ENCODE results near the gene ITPR1.

The ITPR1 gene

GRCh38 chr3:4826237-4827100 is 333.3 kb downstream of the ITPR1 start:
- Histone ChIP-seq H3K9me2 (ENCODE audit: low read depth, low read length) (no peaks in the 10 kb centered on the region), H4K20me1 (ENCODE audit: insufficient read depth, low read length) (no peaks in the 10 kb centered on the region), H3K4me1 (ENCODE audit: insufficient read depth, low read length, severe bottlenecking) (peaks cover 8% of the 10 kb centered on the region), H3K36me3 (ENCODE audit: insufficient read depth, low read length) (no peaks in the 10 kb centered on the region), H3K9ac (ENCODE audit: low read length) (no peak overlapping the region), H3K4me2 (ENCODE audit: low read length) (no peak overlapping the region), H3K79me2 (ENCODE audit: insufficient read depth, low read length) (no peaks in the 10 kb centered on the region), H2AFZ (ENCODE audit: low read length) (no peak overlapping the region), H3K4me3 (ENCODE audit: low read depth, low read length, poor library complexity, severe bottlenecking) (no peak overlapping the region), H3K27me3 (ENCODE audit: insufficient read depth, low read length) (no peaks in the 10 kb centered on the region; the same call in 1 of the 2 replicates), H3K9me3 (ENCODE audit: low read length) (no peaks in the 10 kb centered on the region), H3K27ac (ENCODE audit: low read depth, low read length, poor library complexity, severe bottlenecking) (no peak overlapping the region), H3F3A (ENCODE audit: insufficient read depth, low read length) (no peaks in the 10 kb centered on the region)
- TF ChIP-seq EZH2 (IDR thresholded peaks at IDR 0.05; ENCODE audit: borderline replicate concordance, low read length) (no peak), CTCF (IDR thresholded peaks at IDR 0.05; ENCODE audit: low read length) (no peak)

GRCh38 chr3:4827767-4828166 is 334.6 kb downstream of the ITPR1 start:
- Histone ChIP-seq H3K4me2 (ENCODE audit: low read length) (no peak overlapping the region), H3K4me1 (ENCODE audit: insufficient read depth, low read length, severe bottlenecking) (peaks cover 8% of the 10 kb centered on the region), H3F3A (ENCODE audit: insufficient read depth, low read length) (no peaks in the 10 kb centered on the region)

GRCh38 chr3:4828279-4829030 is 335.3 kb downstream of the ITPR1 start:
- H3K9ac ChIP-seq (ENCODE audit: low read length): no peak overlapping the region
- H2AFZ ChIP-seq (ENCODE audit: low read length): no peak overlapping the region
- H3K9me2 ChIP-seq (ENCODE audit: low read depth, low read length): no peaks in the 10 kb centered on the region
- H3K27ac ChIP-seq (ENCODE audit: low read depth, low read length, poor library complexity, severe bottlenecking): no peak overlapping the region
- no peaks in the 10 kb centered on the region; the same call in 1 of the 2 replicates for H3K27me3 ChIP-seq (ENCODE audit: insufficient read depth, low read length)
- H3K9me3 ChIP-seq (ENCODE audit: low read length): no peaks in the 10 kb centered on the region
- no peaks in the 10 kb centered on the region for H3K79me2 ChIP-seq (ENCODE audit: insufficient read depth, low read length)
- no peaks in the 10 kb centered on the region for H4K20me1 ChIP-seq (ENCODE audit: insufficient read depth, low read length)
- H3K4me2 ChIP-seq (ENCODE audit: low read length): no peak overlapping the region
- TF ChIP-seq EZH2 (IDR thresholded peaks at IDR 0.05; ENCODE audit: borderline replicate concordance, low read length): no peak
- no peak for TF ChIP-seq CTCF (IDR thresholded peaks at IDR 0.05; ENCODE audit: low read length)
- peaks cover 8% of the 10 kb centered on the region for H3K4me1 ChIP-seq (ENCODE audit: insufficient read depth, low read length, severe bottlenecking)
- H3K36me3 ChIP-seq (ENCODE audit: insufficient read depth, low read length): no peaks in the 10 kb centered on the region
- no peaks in the 10 kb centered on the region for H3F3A ChIP-seq (ENCODE audit: insufficient read depth, low read length)
- no peak overlapping the region for H3K4me3 ChIP-seq (ENCODE audit: low read depth, low read length, poor library complexity, severe bottlenecking)

More at GRCh38 chr3:4827767-4828166, 334.6 kb downstream of the ITPR1 start:
- no peaks in the 10 kb centered on the region for H4K20me1 ChIP-seq (ENCODE audit: insufficient read depth, low read length)
- no peak for TF ChIP-seq CTCF (IDR thresholded peaks at IDR 0.05; ENCODE audit: low read length)
- no peak for TF ChIP-seq EZH2 (IDR thresholded peaks at IDR 0.05; ENCODE audit: borderline replicate concordance, low read length)
- no peak overlapping the region for H3K27ac ChIP-seq (ENCODE audit: low read depth, low read length, poor library complexity, severe bottlenecking)
- H3K9ac ChIP-seq (ENCODE audit: low read length): no peak overlapping the region
- H3K79me2 ChIP-seq (ENCODE audit: insufficient read depth, low read length): no peaks in the 10 kb centered on the region
- no peaks in the 10 kb centered on the region for H3K9me3 ChIP-seq (ENCODE audit: low read length)
- no peak overlapping the region for H2AFZ ChIP-seq (ENCODE audit: low read length)
- H3K9me2 ChIP-seq (ENCODE audit: low read depth, low read length): no peaks in the 10 kb centered on the region
- H3K27me3 ChIP-seq (ENCODE audit: insufficient read depth, low read length): no peaks in the 10 kb centered on the region; the same call in 1 of the 2 replicates
- H3K36me3 ChIP-seq (ENCODE audit: insufficient read depth, low read length): no peaks in the 10 kb centered on the region
- no peak overlapping the region for H3K4me3 ChIP-seq (ENCODE audit: low read depth, low read length, poor library complexity, severe bottlenecking)
